GM12878 (cell line): ENCODE measurements around the gene PALLD. TPM values are rescaled to one million over a fixed set of nuclear protein-coding genes. Genes with fewer than 3 reads are reported as not detected.

Source experiments
- ATAC-seq: fragments of 200-7000 bp; cut with Tn5 transposase; 3 replicates; pipeline ENCODE4 v1.9.1; 2020; ENCODE audit warnings: mild to moderate bottlenecking, moderate library complexity
- BruUV-seq: library from RNA; stranded (reverse); fragments of 400-500 nt; replicated peaks from 2 replicates; lab custom pipeline; 2021; lab: Mats Ljungman, UMichigan
- CTCF ChIA-PET: fragments of 300-600 bp; sonication (Branson Sonifier 250); formaldehyde crosslinking; extraction: SDS; loops from one replicate; lab custom pipeline; 2021; ENCODE audit warnings: inconsistent platforms; lab: Yijun Ruan, JAX
- POLR2A ChIA-PET: fragments of 350-600 bp; formaldehyde crosslinking; extraction: SDS; loops from one replicate; lab custom pipeline; 2021; ENCODE audit warnings: inconsistent platforms; lab: Charles Lee
- RAD21 ChIA-PET: fragments of 300-600 bp; sonication (Branson Sonifier 250); formaldehyde crosslinking; loops from one replicate; lab custom pipeline; 2023; ENCODE audit warnings: antibody characterized with exemption; ENCODE audit not compliant: unreplicated experiment; lab: Charles Lee
- SMC1A ChIA-PET: fragments of 300-600 bp; sonication (Branson Sonifier 250); formaldehyde crosslinking; loops from one replicate; lab custom pipeline; 2023; ENCODE audit not compliant: unreplicated experiment, uncharacterized antibody; lab: Charles Lee
- DNase-seq: peaks from one replicate; pipeline ENCODE4 v3.0.0-alpha.2; 2011; ENCODE audit warnings: low read depth, low spot score
- FAIRE-seq: peaks from 3 replicates; lab custom pipeline; 2011; peaks lifted over from hg19 to GRCh38; lab: Jason Lieb, UNC
- H2AFZ ChIP-seq: 2 replicates; pipeline ENCODE4 v1.6.0; 2011; ENCODE audit warnings: low read depth, low read length, control low read depth; ENCODE audit not compliant: control insufficient read depth
- H3K27ac ChIP-seq: 2 replicates; pipeline ENCODE4 v1.5.1; 2011; ENCODE audit warnings: control low read depth; ENCODE audit not compliant: control insufficient read depth, insufficient read depth
- H3K27me3 ChIP-seq, 2 experiments: replicated peaks in 1 of 2; 2 replicates each; pipeline versions ENCODE4 v1.6.0 to v1.6.1; 2011; ENCODE audit warnings: low read length in 1 of 2; ENCODE audit not compliant: control insufficient read depth in 2 of 2, insufficient read depth in 2 of 2
- H3K36me3 ChIP-seq, 2 experiments: 2 replicates each; pipeline ENCODE4 v1.5.1; 2011; ENCODE audit warnings: low read length in 1 of 2; ENCODE audit not compliant: control insufficient read depth in 2 of 2, insufficient read depth in 2 of 2
- H3K4me1 ChIP-seq: 2 replicates; pipeline ENCODE4 v1.6.1; 2011; ENCODE audit warnings: mild to moderate bottlenecking, low read length, moderate library complexity, mixed read lengths; ENCODE audit not compliant: control insufficient read depth, insufficient read depth
- H3K4me2 ChIP-seq: 2 replicates; pipeline ENCODE4 v1.6.0; 2011; ENCODE audit warnings: control low read depth; ENCODE audit not compliant: control insufficient read depth, insufficient read depth
- H3K4me3 ChIP-seq: fragments of 200-600 bp; sonication (generic); 2 replicates; pipeline ENCODE4 v1.5.1; 2016
- H3K79me2 ChIP-seq: 2 replicates; pipeline ENCODE4 v1.6.0; 2011; ENCODE audit warnings: low read length; ENCODE audit not compliant: control insufficient read depth, insufficient read depth
- H3K9ac ChIP-seq: 2 replicates; pipeline ENCODE4 v1.8.0; 2011; ENCODE audit warnings: low read length, control low read depth, mixed read lengths; ENCODE audit not compliant: control insufficient read depth, insufficient read depth
- H3K9me3 ChIP-seq: replicated peaks from 3 replicates; pipeline ENCODE4 v1.5.1; 2011; ENCODE audit warnings: mild to moderate bottlenecking, low read length; ENCODE audit not compliant: control insufficient read depth, insufficient read depth
- H4K20me1 ChIP-seq: 2 replicates; pipeline ENCODE4 v1.6.0; 2011; ENCODE audit not compliant: control insufficient read depth, insufficient read depth
- CTCF ChIP-seq, 3 experiments: IDR thresholded peaks in 2 of 3; conservative IDR thresholded peaks in 1 of 3; 2 replicates each; pipeline ENCODE4 v1.5.1; 2011; ENCODE audit warnings: low read depth in 3 of 3, low read length in 3 of 3, mild to moderate bottlenecking in 3 of 3, control low read depth in 2 of 3, moderate library complexity in 2 of 3, inconsistent platforms in 1 of 3, mixed read lengths in 1 of 3; ENCODE audit not compliant: control insufficient read depth in 2 of 3, insufficient read depth in 1 of 3; ENCODE audit errors: extremely low read depth in 1 of 3
- ZBTB4 ChIP-seq: fragments of 450-650 bp; formaldehyde crosslinking; IDR thresholded peaks from 2 replicates; pipeline ENCODE4 v1.4.0; 2022; ENCODE audit warnings: mild to moderate bottlenecking, moderate library complexity
- WGBS: methylation state at CpG from one replicate; pipeline ENCODE4 v1.1.6; 2016; ENCODE audit warnings: low lambda C conversion rate; ENCODE audit not compliant: insufficient replicate concordance, insufficient coverage; ENCODE audit errors: missing lambda C conversion rate; 5-methylcytosine and 5-hydroxymethylcytosine counted together
- in situ Hi-C: fragments of 300-500 bp; cut with MboI; formaldehyde crosslinking; loops from 9 replicates; pipeline ENCODE4 v1.14.3; 2018; ENCODE audit warnings: mixed read lengths
- intact Hi-C: fragments of 100-400 bp; cut with micrococcal nuclease; formaldehyde crosslinking; loops from one replicate; pipeline ENCODE4 v1.14.2; 2022; ENCODE audit not compliant: unreplicated experiment
- polyA plus RNA-seq, 11 experiments: library from polyadenylated mRNA; depleted of rRNA in 4 of 11; unstranded in 6 of 11; stranded (reverse) in 5 of 11; fragments of >200 nt; fragmentation: Nextera tagmentation in 4 of 11; fragmentation: Illumina TruSeq in 1 of 11; extraction: Ambion mirVana in 4 of 11; extraction: Trizol in 1 of 11; gene quantifications; 1 replicate in 1 of 11; 2 replicates in 10 of 11; pipeline versions ENCODE4 v1.2.1 to v1.2.3, GENCODE V29; 2011 to 2016; ENCODE audit warnings: inconsistent platforms in 2 of 11, missing spikeins in 2 of 11, low read depth in 1 of 11
- total RNA-seq, 4 experiments: library from RNA; depleted of rRNA in 3 of 4; stranded (reverse); fragments of >200 nt in 3 of 4; fragmentation: Illumina TruSeq in 1 of 4; extraction: Trizol in 1 of 4; gene quantifications; 2 replicates each; pipeline versions ENCODE4 v1.2.1 to v1.2.3, GENCODE V29; 2013 to 2021

The PALLD gene
- total and polyA plus RNA-seq, 10 of the 15 experiments (the other 5 are each of a cell fraction or from before 2014, with no cell fraction given), result 1.0 to 7.7 (median 1.7) TPM

GRCh38 chr4:168942985-168943384 lies 446.1 kb downstream of the PALLD start:
- ChIA-PET SMC1A (interaction anchor here (1.2 kb wide), 1 partner anchor 543 kb away, joined by 4 read pairs; no protein-coding TSS in a partner anchor), POLR2A (no interaction called here), RAD21 (interaction anchor here (0.5 kb wide), 1 partner anchor 43 kb away, joined by 3 read pairs; no protein-coding TSS in a partner anchor), CTCF (interaction anchor here (0.7 to 1.3 kb wide), 7 partner anchors 8 to 631 kb away, joined by 3 to 7 read pairs (median 3); no protein-coding TSS in a partner anchor)
- H3K27me3 ChIP-seq, result no peaks in the 10 kb centered on the region
- peak; percentile 67 for ATAC-seq
- no peak for DNase-seq
- intact Hi-C loops (no loop called here), in situ Hi-C loops (no loop called here)
- H3K27ac ChIP-seq, result no peak overlapping the region
- no peaks in the 10 kb centered on the region for H3K79me2 ChIP-seq
- H2AFZ ChIP-seq, result no peak overlapping the region
- no peak for TF ChIP-seq ZBTB4
- peak in 2 of 3 experiments; percentile 38 to 46; a peak in 3 of 6 replicates for TF ChIP-seq CTCF (IDR thresholded peaks at IDR 0.05 in 2 of 3, conservative IDR thresholded peaks at IDR 0.05 in 1 of 3; ENCODE audit: control insufficient read depth in 2 of 3, extremely low read depth in 1 of 3, insufficient read depth in 1 of 3, low read depth in 3 of 3, low read length in 3 of 3)
- H4K20me1 ChIP-seq, result no peaks in the 10 kb centered on the region
- no peak overlapping the region for H3K9ac ChIP-seq
- BruUV-seq, result no TSS peak
- no peaks in the 10 kb centered on the region for H3K4me1 ChIP-seq
- FAIRE-seq, result no peak
- 65% methylated on average over 3 of the region's 3 CpGs for WGBS
- no peaks in the 10 kb centered on the region; the same call in 2 of the 3 replicates for H3K9me3 ChIP-seq
- H3K4me2 ChIP-seq, result no peak overlapping the region
- no peak overlapping the region for H3K4me3 ChIP-seq
- H3K36me3 ChIP-seq, result no peaks in the 10 kb centered on the region
